ENCODE measurements around the gene SLC39A11.

Gene SLC39A11

DNA sequence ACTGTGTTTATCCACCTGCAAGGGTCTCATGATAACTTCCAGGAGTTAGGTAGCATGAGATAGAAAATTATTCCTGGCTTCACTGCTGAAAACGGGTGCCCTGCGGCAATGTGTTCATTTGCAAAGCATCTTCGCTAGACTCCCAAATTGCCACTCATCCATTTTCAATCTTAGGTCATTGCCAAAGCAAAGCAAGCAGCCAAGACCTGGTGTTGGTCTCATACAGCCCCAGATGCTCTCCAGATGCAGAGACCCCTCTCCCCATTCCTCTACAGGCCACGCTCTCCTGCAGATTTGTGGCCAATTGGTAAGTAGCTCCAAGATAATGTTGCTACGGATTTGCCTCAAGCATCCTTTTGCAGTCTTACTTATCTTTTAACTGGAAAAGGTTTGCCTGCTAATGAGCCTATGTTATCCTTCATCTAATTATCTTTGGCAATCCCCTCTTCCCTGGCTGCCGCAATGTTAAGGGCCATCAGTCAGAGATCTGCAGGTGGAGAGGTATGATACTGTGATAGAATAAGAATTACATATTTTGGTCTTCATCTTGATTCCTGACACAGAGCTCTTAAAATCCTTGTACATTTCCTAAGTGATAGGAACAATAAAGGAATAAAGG lies 222.0 kb downstream of the SLC39A11 start:
- DNase-seq (ENCODE audit: low spot score): no peak
- no peak for TF ChIP-seq CTCF (IDR thresholded peaks at IDR 0.05; ENCODE audit: extremely low read depth, insufficient read depth, missing control alignments)
- in situ Hi-C loops (cut with MboI; ENCODE audit: low pct_unique_long_range_greater_than_20kb, low sequenced_read_pairs, unreplicated experiment): no loop called here

- TF ChIP-seq CTCF (IDR thresholded peaks at IDR 0.05; ENCODE audit: extremely low read depth, insufficient read depth, missing control alignments): no peak
- no peak for DNase-seq (ENCODE audit: low spot score)
- in situ Hi-C loops (cut with MboI; ENCODE audit: low pct_unique_long_range_greater_than_20kb, low sequenced_read_pairs, unreplicated experiment): no loop called here
Measured at GRCh38 chr17:72869630-72870029, 222.9 kb downstream of the SLC39A11 start.

GRCh38 chr17:72865954-72866353 lies 226.5 kb downstream of the SLC39A11 start:
- TF ChIP-seq CTCF (IDR thresholded peaks at IDR 0.05; ENCODE audit: extremely low read depth, insufficient read depth, missing control alignments): no peak
- no peak for DNase-seq (ENCODE audit: low spot score)
- in situ Hi-C loops (cut with MboI; ENCODE audit: low pct_unique_long_range_greater_than_20kb, low sequenced_read_pairs, unreplicated experiment): no loop called here

DNA sequence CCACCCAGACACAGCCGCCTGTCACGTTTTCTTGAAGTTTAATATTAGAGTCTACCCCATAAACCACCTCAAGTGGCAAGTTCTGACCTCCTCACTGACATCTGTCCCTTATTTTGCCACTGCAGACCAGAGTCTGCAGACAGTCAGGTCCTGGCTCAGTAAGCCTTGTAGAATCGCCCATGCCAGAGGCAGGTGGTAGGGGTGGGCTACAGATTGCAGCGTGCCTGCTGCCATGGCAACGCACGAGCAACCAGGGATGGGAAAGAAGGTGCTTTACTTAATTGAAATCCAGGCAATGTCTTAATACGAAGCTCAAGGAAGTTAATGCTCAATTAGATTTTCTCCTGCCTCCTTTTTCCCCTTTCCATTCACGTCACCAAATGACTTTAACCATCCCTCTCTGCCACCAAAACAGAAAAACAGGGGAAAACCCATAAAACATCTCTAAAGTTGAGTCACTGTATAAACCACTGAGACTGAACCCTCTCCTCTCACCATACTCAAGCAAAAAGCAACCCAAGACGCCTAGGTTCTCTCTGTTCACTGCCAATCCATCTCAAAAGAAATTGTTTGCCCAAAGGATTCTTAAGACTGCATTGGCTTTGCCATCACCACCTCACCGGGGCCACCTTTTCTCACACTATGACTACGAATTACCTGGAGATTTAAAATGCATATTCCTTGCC lies 228.8 kb downstream of the SLC39A11 start:
- TF ChIP-seq CTCF (IDR thresholded peaks at IDR 0.05; ENCODE audit: extremely low read depth, insufficient read depth, missing control alignments): no peak
- in situ Hi-C loops (cut with MboI; ENCODE audit: low pct_unique_long_range_greater_than_20kb, low sequenced_read_pairs, unreplicated experiment): no loop called here
- DNase-seq (ENCODE audit: low spot score): peak; percentile 43

DNA sequence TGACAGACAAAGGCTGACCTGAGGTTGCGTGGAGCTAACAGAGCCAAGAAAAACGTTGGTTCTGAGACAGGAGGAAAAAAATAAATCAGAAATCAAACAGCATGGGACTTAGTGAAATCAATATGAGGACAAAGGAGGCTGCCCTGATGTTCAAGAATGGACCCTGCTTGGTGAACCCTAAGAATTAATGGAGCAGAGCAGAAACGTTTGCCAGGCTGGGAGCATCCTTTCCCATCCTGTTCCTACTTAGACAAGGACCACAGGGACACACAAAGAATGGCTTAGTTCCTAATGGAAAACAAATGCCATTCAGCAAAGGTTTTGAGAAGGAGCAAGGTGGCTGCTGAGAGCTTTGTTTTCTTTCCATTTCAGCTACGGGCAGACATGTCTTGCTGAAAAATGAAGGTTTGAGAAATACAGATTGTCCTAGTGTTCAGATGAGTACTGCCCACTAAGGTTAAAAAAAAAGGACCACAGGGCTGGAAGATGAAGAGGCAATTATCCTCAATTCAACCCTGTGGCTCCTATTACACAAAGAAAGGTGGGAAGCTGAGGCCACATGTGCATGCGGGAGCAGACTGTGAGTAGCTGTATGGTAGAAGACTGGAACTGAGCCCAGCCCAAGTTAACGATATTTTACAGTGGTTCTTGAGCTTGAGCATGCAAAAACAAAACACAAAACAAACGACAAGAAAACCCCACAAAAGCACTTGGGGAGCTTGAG lies 230.1 kb downstream of the SLC39A11 start:
- in situ Hi-C loops (cut with MboI; ENCODE audit: low pct_unique_long_range_greater_than_20kb, low sequenced_read_pairs, unreplicated experiment): no loop called here
- no peak for TF ChIP-seq CTCF (IDR thresholded peaks at IDR 0.05; ENCODE audit: extremely low read depth, insufficient read depth, missing control alignments)
- DNase-seq (ENCODE audit: low spot score): no peak

DNA sequence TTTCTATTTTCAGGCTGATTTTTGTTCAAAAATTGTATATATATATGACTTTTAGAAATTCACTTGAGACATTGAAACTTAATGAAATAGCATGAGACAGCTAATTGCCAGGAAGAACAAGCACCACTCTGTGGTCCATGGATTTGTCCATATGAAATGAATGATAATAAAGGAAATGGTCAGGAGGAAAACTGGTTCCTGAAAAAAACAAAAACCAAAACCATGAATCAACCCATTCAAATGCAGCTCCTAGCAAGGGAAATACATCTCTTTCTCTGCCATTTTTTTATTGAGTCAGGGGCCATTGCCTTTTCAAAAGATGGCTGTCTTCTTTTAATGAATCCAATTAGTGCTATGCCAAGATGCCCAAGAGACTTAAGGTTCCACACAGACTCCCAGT lies 230.7 kb downstream of the SLC39A11 start:
- no peak for TF ChIP-seq CTCF (IDR thresholded peaks at IDR 0.05; ENCODE audit: extremely low read depth, insufficient read depth, missing control alignments)
- in situ Hi-C loops (cut with MboI; ENCODE audit: low pct_unique_long_range_greater_than_20kb, low sequenced_read_pairs, unreplicated experiment): no loop called here
- DNase-seq (ENCODE audit: low spot score): no peak
